HepG2 (cell line): Measurements from ENCODE around the gene NARF. TPM values are rescaled to one million over a fixed set of nuclear protein-coding genes. Genes with fewer than 3 reads are reported as not detected.
A peak's percentile ranks its signal among the peaks of the same experiment; 100 is the strongest.

Source experiments
- ATF1 ChIP-seq: IDR thresholded peaks from 2 replicates; pipeline ENCODE4 v1.6.1; 2016; ENCODE audit warnings: mild to moderate bottlenecking, control low read depth
- ATF7 ChIP-seq, 2 experiments: fragments of 450-650 bp in 1 of 2; sonication (generic) in 1 of 2; formaldehyde crosslinking in 1 of 2; IDR thresholded peaks; 2 replicates each; pipeline versions ENCODE4 v1.4.0 to v1.6.1; 2016 to 2020; ENCODE audit warnings: antibody characterized with exemption in 1 of 2, mild to moderate bottlenecking in 1 of 2, missing genetic modification reagents in 1 of 2
- DBP ChIP-seq: sonication (generic); formaldehyde crosslinking; IDR thresholded peaks from 2 replicates; pipeline ENCODE4 v1.4.0; 2020; ENCODE audit warnings: missing genetic modification reagents; ENCODE audit errors: not compliant biosample characterization
- DNMT3B ChIP-seq: conservative IDR thresholded peaks from 2 replicates; pipeline ENCODE4 v1.6.1; 2016; ENCODE audit warnings: missing biosample characterization, control low read depth
- MBNL3 ChIP-seq: fragments of 250-450 bp; sonication (Bioruptor Pico); conservative IDR thresholded peaks from 2 replicates; pipeline ENCODE4 v1.8.0; 2022; ENCODE audit warnings: mild to moderate bottlenecking, inconsistent platforms
- MEIS2 ChIP-seq: sonication (generic); formaldehyde crosslinking; IDR thresholded peaks from 2 replicates; pipeline ENCODE4 v1.9.0; 2021; ENCODE audit warnings: mild to moderate bottlenecking, missing genetic modification reagents
- NCOA2 ChIP-seq: sonication (generic); formaldehyde crosslinking; IDR thresholded peaks from 2 replicates; pipeline ENCODE4 v1.8.0; 2022; ENCODE audit warnings: inconsistent platforms
- NFE2L1 ChIP-seq: sonication (generic); formaldehyde crosslinking; IDR thresholded peaks from 2 replicates; pipeline ENCODE4 v1.4.0; 2020; ENCODE audit warnings: missing genetic modification reagents, mild to moderate bottlenecking, borderline replicate concordance
- NFIB ChIP-seq: sonication (generic); formaldehyde crosslinking; IDR thresholded peaks from 2 replicates; pipeline ENCODE4 v1.9.0; 2021; ENCODE audit warnings: missing genetic modification reagents, mild to moderate bottlenecking, borderline replicate concordance
- SIN3B ChIP-seq: fragments of 150-350 bp; IDR thresholded peaks from 2 replicates; pipeline ENCODE4 v1.6.1; 2014; ENCODE audit warnings: low read length
- TEAD2 ChIP-seq: sonication (generic); formaldehyde crosslinking; IDR thresholded peaks from 2 replicates; pipeline ENCODE4 v1.9.0; 2021; ENCODE audit warnings: missing genetic modification reagents
- U2AF1 ChIP-seq: fragments of 200-400 bp; formaldehyde crosslinking; optimal IDR thresholded peaks from 2 replicates; pipeline ENCODE3; 2017; ENCODE audit warnings: mild to moderate bottlenecking, low read depth, low read length
- ZNF34 ChIP-seq: sonication (generic); formaldehyde crosslinking; IDR thresholded peaks from 2 replicates; pipeline ENCODE4 v1.4.0; 2020; ENCODE audit warnings: mild to moderate bottlenecking, missing genetic modification reagents, borderline replicate concordance
- ZNF430 ChIP-seq: sonication (generic); formaldehyde crosslinking; IDR thresholded peaks from 2 replicates; pipeline ENCODE4 v1.9.0; 2021; ENCODE audit warnings: mild to moderate bottlenecking, missing genetic modification reagents
- ZNF546 ChIP-seq: sonication (generic); formaldehyde crosslinking; conservative IDR thresholded peaks from 2 replicates; pipeline ENCODE4 v1.8.1; 2023; ENCODE audit warnings: mild to moderate bottlenecking, missing genetic modification reagents
- ZNF784 ChIP-seq: sonication (generic); formaldehyde crosslinking; IDR thresholded peaks from 2 replicates; pipeline ENCODE4 v1.5.1; 2020; ENCODE audit warnings: missing genetic modification reagents, mild to moderate bottlenecking, borderline replicate concordance
- polyA plus RNA-seq, 8 experiments: library from polyadenylated mRNA; depleted of rRNA in 3 of 8; stranded (reverse) in 7 of 8; unstranded in 1 of 8; fragments of >200 nt; fragmentation: Illumina TruSeq in 4 of 8; extraction: Trizol in 4 of 8; gene quantifications; 2 replicates each; pipeline versions ENCODE4 v1.2.1 to v1.2.3, GENCODE V29; 2011 to 2016; ENCODE audit warnings: low read depth in 4 of 8, missing spikeins in 1 of 8, mixed read lengths in 1 of 8; ENCODE audit not compliant: insufficient read depth in 1 of 8
- total RNA-seq, 5 experiments: library from RNA; depleted of rRNA; stranded (reverse); fragments of >200 nt; fragmentation: Illumina TruSeq; extraction: Trizol; gene quantifications; 2 replicates each; pipeline ENCODE4 v1.2.3, GENCODE V29; 2016; ENCODE audit warnings: low read depth in 1 of 5
- TF ChIP-seq, protein P1 (sequence below): sonication (generic); formaldehyde crosslinking; IDR thresholded peaks from 2 replicates; pipeline ENCODE4 v1.4.0; 2020; ENCODE audit warnings: mild to moderate bottlenecking, missing genetic modification reagents, borderline replicate concordance
- TF ChIP-seq, protein P2 (sequence below): IDR thresholded peaks from 2 replicates; pipeline ENCODE4 v1.6.1; 2016; ENCODE audit warnings: missing compliant biosample characterization, missing genetic modification reagents, borderline replicate concordance

The NARF gene
- total and polyA plus RNA-seq, 2 of the 13 experiments (the other 11 are each of a cell fraction or from before 2014, with no cell fraction given), result 61.1 to 144 TPM

DNA sequence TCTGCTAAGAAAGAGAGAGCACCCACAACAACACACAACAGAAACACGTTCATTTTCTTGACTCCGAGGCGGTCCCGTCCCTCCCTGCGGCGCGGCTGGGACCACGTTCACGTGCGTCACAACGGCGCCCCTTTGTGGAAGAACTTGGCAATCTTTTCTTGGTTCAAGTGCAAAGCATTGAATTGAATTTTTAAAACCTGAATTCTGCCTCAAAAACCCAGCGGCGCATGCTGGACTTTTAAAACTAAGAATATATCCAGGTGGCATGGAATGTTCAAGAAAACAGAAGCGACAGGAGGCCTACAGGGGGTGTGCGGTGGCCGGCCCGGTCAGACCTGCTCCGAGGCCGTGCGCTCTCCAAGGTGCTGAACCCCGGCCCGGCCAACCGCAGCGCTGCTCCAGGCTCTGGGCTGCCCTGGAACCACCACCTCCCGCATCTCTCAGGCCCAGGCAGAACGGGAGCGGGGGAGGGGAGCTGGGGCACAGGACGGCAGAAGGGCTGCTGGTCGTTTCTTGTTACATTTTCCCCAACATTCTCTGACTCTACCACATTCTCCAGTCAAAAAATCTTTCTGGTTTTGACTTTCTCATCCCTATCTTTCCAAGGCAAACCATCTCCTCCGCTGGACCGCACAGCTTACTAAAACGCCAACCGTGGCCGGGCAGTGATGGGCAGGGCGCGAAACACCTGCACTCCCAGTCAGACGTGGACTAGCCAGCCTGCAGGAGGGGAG is 43.8 kb upstream of the NARF start (continued):
- TF ChIP-seq ATF1 (CRISPR knock-in tag) (no peak), NFIB (CRISPR knock-in tag) (no peak), ATF7 (IDR thresholded peaks at IDR 0.05) (no peak), ATF7 (CRISPR knock-in tag; IDR thresholded peaks at IDR 0.05) (0 out of 2 replicates have a peak, but pooled peaks have one; percentile 38), NCOA2 (CRISPR knock-in tag) (peak; percentile 67), NFE2L1 (CRISPR knock-in tag) (0 out of 2 replicates have a peak, but pooled peaks have one; percentile 25), DNMT3B (CRISPR knock-in tag) (peak; percentile 82; the same call in 1 of the 2 replicates), ZNF430 (CRISPR knock-in tag) (peak; percentile 97), SIN3B (no peak), ZNF546 (CRISPR knock-in tag) (peak; percentile 98), ZNF784 (CRISPR knock-in tag) (peak; percentile 74; the same call in 1 of the 2 replicates), DBP (CRISPR knock-in tag) (peak; percentile 98), TEAD2 (CRISPR knock-in tag) (peak; percentile 97), MEIS2 (peak; percentile 98), MBNL3 (CRISPR knock-in tag) (no peak), ZNF34 (CRISPR knock-in tag) (no peak), U2AF1 (no peak)
- TF ChIP-seq, protein P1, sequence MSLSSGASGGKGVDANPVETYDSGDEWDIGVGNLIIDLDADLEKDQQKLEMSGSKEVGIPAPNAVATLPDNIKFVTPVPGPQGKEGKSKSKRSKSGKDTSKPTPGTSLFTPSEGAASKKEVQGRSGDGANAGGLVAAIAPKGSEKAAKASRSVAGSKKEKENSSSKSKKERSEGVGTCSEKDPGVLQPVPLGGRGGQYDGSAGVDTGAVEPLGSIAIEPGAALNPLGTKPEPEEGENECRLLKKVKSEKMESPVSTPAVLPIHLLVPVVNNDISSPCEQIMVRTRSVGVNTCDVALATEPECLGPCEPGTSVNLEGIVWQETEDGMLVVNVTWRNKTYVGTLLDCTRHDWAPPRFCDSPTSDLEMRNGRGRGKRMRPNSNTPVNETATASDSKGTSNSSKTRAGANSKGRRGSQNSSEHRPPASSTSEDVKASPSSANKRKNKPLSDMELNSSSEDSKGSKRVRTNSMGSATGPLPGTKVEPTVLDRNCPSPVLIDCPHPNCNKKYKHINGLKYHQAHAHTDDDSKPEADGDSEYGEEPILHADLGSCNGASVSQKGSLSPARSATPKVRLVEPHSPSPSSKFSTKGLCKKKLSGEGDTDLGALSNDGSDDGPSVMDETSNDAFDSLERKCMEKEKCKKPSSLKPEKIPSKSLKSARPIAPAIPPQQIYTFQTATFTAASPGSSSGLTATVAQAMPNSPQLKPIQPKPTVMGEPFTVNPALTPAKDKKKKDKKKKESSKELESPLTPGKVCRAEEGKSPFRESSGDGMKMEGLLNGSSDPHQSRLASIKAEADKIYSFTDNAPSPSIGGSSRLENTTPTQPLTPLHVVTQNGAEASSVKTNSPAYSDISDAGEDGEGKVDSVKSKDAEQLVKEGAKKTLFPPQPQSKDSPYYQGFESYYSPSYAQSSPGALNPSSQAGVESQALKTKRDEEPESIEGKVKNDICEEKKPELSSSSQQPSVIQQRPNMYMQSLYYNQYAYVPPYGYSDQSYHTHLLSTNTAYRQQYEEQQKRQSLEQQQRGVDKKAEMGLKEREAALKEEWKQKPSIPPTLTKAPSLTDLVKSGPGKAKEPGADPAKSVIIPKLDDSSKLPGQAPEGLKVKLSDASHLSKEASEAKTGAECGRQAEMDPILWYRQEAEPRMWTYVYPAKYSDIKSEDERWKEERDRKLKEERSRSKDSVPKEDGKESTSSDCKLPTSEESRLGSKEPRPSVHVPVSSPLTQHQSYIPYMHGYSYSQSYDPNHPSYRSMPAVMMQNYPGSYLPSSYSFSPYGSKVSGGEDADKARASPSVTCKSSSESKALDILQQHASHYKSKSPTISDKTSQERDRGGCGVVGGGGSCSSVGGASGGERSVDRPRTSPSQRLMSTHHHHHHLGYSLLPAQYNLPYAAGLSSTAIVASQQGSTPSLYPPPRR (CRISPR knock-in tag), result no peak
- TF ChIP-seq, protein P2, sequence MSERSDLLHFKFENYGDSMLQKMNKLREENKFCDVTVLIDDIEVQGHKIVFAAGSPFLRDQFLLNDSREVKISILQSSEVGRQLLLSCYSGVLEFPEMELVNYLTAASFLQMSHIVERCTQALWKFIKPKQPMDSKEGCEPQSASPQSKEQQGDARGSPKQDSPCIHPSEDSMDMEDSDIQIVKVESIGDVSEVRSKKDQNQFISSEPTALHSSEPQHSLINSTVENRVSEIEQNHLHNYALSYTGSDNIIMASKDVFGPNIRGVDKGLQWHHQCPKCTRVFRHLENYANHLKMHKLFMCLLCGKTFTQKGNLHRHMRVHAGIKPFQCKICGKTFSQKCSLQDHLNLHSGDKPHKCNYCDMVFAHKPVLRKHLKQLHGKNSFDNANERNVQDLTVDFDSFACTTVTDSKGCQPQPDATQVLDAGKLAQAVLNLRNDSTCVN (CRISPR knock-in tag), result peak; percentile 94
